SU-DHL-6 (cell line): ENCODE measurements around the gene RNASEL.

Experiments used
- H2AFZ ChIP-seq: fragments of 200-600 bp; sonication (generic); 2 replicates; pipeline ENCODE4 v1.6.1; 2014; ENCODE audit warnings: low read depth, mild to moderate bottlenecking, moderate library complexity, mixed read lengths, antibody characterized with exemption, low read length; ENCODE audit not compliant: severe bottlenecking
- H3F3A ChIP-seq: fragments of 200-600 bp; shearing (Covaris generic); 2 replicates; pipeline ENCODE4 v1.6.0; 2016; ENCODE audit warnings: antibody characterized with exemption, mild to moderate bottlenecking; ENCODE audit not compliant: insufficient read depth
- H3K27ac ChIP-seq: fragments of 200-600 bp; sonication (generic); 2 replicates; pipeline ENCODE4 v1.5.1; 2016; ENCODE audit warnings: low read depth, mild to moderate bottlenecking, low read length, moderate library complexity, mixed read lengths
- H3K27me3 ChIP-seq: fragments of 200-600 bp; sonication (generic), shearing (Covaris generic); 2 replicates; pipeline ENCODE4 v1.6.0; 2014; ENCODE audit warnings: mild to moderate bottlenecking, low read length
- H3K36me3 ChIP-seq: fragments of 200-600 bp; sonication (generic); 2 replicates; pipeline ENCODE4 v1.6.1; 2014; ENCODE audit warnings: mild to moderate bottlenecking, low read length, mixed read lengths
- H3K4me2 ChIP-seq: fragments of 300-600, 200-600 bp; shearing (Covaris generic), sonication (generic); 2 replicates; pipeline ENCODE4 v1.6.0; 2014; ENCODE audit warnings: low read length, low read depth, mild to moderate bottlenecking; ENCODE audit not compliant: poor library complexity, severe bottlenecking
- H3K4me3 ChIP-seq: fragments of 200-600 bp; sonication (generic); 2 replicates; pipeline ENCODE4 v1.5.1; 2014; ENCODE audit warnings: antibody characterized with exemption, low read length, mild to moderate bottlenecking, mixed read lengths; ENCODE audit not compliant: insufficient read depth, poor library complexity, severe bottlenecking
- H3K79me2 ChIP-seq: fragments of 200-600 bp; sonication (generic); 2 replicates; pipeline ENCODE4 v1.6.1; 2014; ENCODE audit warnings: mild to moderate bottlenecking, low read length, moderate library complexity; ENCODE audit not compliant: insufficient read depth
- H3K9ac ChIP-seq: fragments of 200-600 bp; sonication (generic); 2 replicates; pipeline ENCODE4 v1.7.0; 2014; ENCODE audit warnings: mild to moderate bottlenecking, low read length
- H3K9me2 ChIP-seq: fragments of 200-600 bp; sonication (generic); replicated peaks from 2 replicates; pipeline ENCODE4 v1.6.1; 2014; ENCODE audit warnings: low read length; ENCODE audit not compliant: insufficient read depth
- H3K9me3 ChIP-seq: fragments of 200-600 bp; sonication (generic); 2 replicates; pipeline ENCODE4 v1.6.1; 2014; ENCODE audit warnings: low read length, mixed read lengths; ENCODE audit not compliant: insufficient read depth
- H4K20me1 ChIP-seq: fragments of 200-600 bp; sonication (generic); 2 replicates; pipeline ENCODE4 v1.6.1; 2014; ENCODE audit warnings: low read depth, mild to moderate bottlenecking, antibody characterized with exemption, low read length, moderate library complexity, mixed read lengths
- CTCF ChIP-seq: fragments of 200-600 bp; sonication (generic); IDR thresholded peaks from one replicate; pipeline ENCODE4 v1.5.1; 2017; ENCODE audit warnings: antibody characterized with exemption, mild to moderate bottlenecking, low read length, moderate library complexity; ENCODE audit not compliant: insufficient read depth, poor library complexity, severe bottlenecking
- EZH2phosphoT487 ChIP-seq: fragments of 200-600 bp; sonication (generic), shearing (Covaris generic); conservative IDR thresholded peaks from 2 replicates; pipeline ENCODE4 v1.6.1; 2018; ENCODE audit warnings: mild to moderate bottlenecking, antibody characterized with exemption, low read length, moderate library complexity, mixed read lengths

The RNASEL gene

GRCh38 chr1:182527680-182528079 is 61.4 kb downstream of the RNASEL start:
- no peaks in the 10 kb centered on the region for H3K9me2 ChIP-seq
- H2AFZ ChIP-seq: no peak overlapping the region
- H3K4me3 ChIP-seq: no peak overlapping the region
- TF ChIP-seq CTCF: peak; percentile 17
- TF ChIP-seq EZH2phosphoT487: no peak
- H3K79me2 ChIP-seq: no peaks in the 10 kb centered on the region
- no peaks in the 10 kb centered on the region for H4K20me1 ChIP-seq
- H3K9me3 ChIP-seq: peaks cover 6% of the 10 kb centered on the region; the same call in 1 of the 2 replicates
- no peak overlapping the region for H3K9ac ChIP-seq
- no peak overlapping the region for H3K27ac ChIP-seq
- no peaks in the 10 kb centered on the region for H3K27me3 ChIP-seq
- H3K4me2 ChIP-seq: no peak overlapping the region
- no peaks in the 10 kb centered on the region for H3K36me3 ChIP-seq
- no peaks in the 10 kb centered on the region for H3F3A ChIP-seq

GRCh38 chr1:182525342-182525741 is 63.7 kb downstream of the RNASEL start:
- Histone ChIP-seq H3K79me2 (no peaks in the 10 kb centered on the region), H3K9me2 (no peaks in the 10 kb centered on the region), H3K27ac (no peak overlapping the region), H3K9ac (no peak overlapping the region), H2AFZ (no peak overlapping the region), H3K9me3 (peaks cover 6% of the 10 kb centered on the region; the same call in 1 of the 2 replicates), H3K36me3 (no peaks in the 10 kb centered on the region; the same call in 1 of the 2 replicates), H3F3A (no peaks in the 10 kb centered on the region), H3K4me2 (no peak overlapping the region), H3K27me3 (no peaks in the 10 kb centered on the region), H4K20me1 (no peaks in the 10 kb centered on the region), H3K4me3 (no peak overlapping the region)
- TF ChIP-seq CTCF (no peak), EZH2phosphoT487 (no peak)
